Activated B cell treated with CpG ODN at 0.5 μM for 24 hours (primary cell): ENCODE measurements around the gene MED10. TPM values are rescaled to one million over a fixed set of nuclear protein-coding genes. Genes with fewer than 3 reads are reported as not detected.
A peak's percentile ranks its signal among the peaks of the same experiment; 100 is the strongest.
"Not testable (repeated sequence)": the region's sequence is repeated elsewhere in the genome, so short reads cannot be mapped to it uniquely, and the experiment has no call there.

ENCODE experiments used
- ATAC-seq: fragments of 200-7000 bp; cut with Tn5 transposase; one replicate; pipeline ENCODE4 v1.10.0; 2021; ENCODE audit warnings: low read depth, mild to moderate bottlenecking, moderate library complexity
- CTCF ChIA-PET: fragments of 350-600 bp; sonication (Branson Sonifier 250); formaldehyde crosslinking; loops from one replicate; lab custom pipeline; 2021; ENCODE audit warnings: antibody characterized with exemption; lab: Charles Lee
- POLR2A ChIA-PET: fragments of 350-600 bp; sonication (Branson Sonifier 250); formaldehyde crosslinking; loops from one replicate; lab custom pipeline; 2021; ENCODE audit warnings: antibody characterized with exemption; lab: Charles Lee
- DNase-seq: peaks from one replicate; pipeline ENCODE4 v3.0.0; 2022
- H3K27ac Mint-ChIP-seq: one replicate; pipeline ENCODE4 v1.8.0; 2020; ENCODE audit warnings: mixed read lengths
- H3K27me3 Mint-ChIP-seq: one replicate; pipeline ENCODE4 v1.8.0; 2021; ENCODE audit warnings: mixed read lengths
- H3K36me3 Mint-ChIP-seq: one replicate; pipeline ENCODE4 v1.8.0; 2021; ENCODE audit warnings: low read depth, mixed read lengths
- H3K4me1 Mint-ChIP-seq: one replicate; pipeline ENCODE4 v1.8.0; 2021; ENCODE audit warnings: mixed read lengths
- H3K4me3 Mint-ChIP-seq: one replicate; pipeline ENCODE4 v1.8.0; 2020; ENCODE audit warnings: mild to moderate bottlenecking, mixed read lengths
- H3K9me3 Mint-ChIP-seq: one replicate; pipeline ENCODE4 v1.8.0; 2020; ENCODE audit warnings: mixed read lengths
- CTCF ChIP-seq: fragments of 200-600 bp; IDR thresholded peaks from one replicate; pipeline ENCODE4 v1.8.0; 2022; ENCODE audit warnings: antibody characterized with exemption, mild to moderate bottlenecking
- intact Hi-C: fragments of 100-400 bp; cut with micrococcal nuclease; formaldehyde crosslinking; loops from one replicate; pipeline ENCODE4 v1.15.1; 2024
- total RNA-seq: library from RNA; stranded (reverse); gene quantifications from 2 replicates; pipeline ENCODE4 v1.2.3, GENCODE V29; 2022

Gene MED10
- total RNA-seq, 1 donor from 2014 or later: 47.7 TPM

GRCh38 chr5:6371079-6371810, 7.1 kb downstream of the MED10 start:
- POLR2A ChIA-PET: no interaction called here

DNA sequence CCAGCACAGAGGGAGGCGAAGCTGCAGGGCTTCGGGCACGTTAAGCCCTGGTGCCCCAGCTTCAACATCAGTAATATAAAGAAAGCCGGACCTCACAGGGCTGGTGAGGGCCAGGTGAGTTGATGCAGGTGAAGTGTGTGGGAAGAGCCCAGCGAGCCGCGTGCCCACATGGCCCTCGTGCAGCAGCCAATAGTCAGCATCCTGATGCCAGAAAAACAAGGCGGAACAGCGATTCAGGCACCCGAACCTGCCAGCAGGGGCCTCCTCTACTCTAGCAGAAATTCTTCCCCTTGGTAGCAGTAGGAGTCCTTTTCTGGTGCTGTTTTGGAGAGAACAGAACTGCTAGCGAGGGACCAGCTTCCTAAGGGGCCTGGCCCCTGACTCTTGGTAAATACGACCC, 7.8 kb downstream of the MED10 start:
- ATAC-seq (no peak), DNase-seq (no peak)
- Mint-ChIP-seq H3K27me3 (no peaks in the 10 kb centered on the region), H3K4me1 (peaks cover 15% of the 10 kb centered on the region), H3K9me3 (no peaks in the 10 kb centered on the region), H3K36me3 (peaks cover 90% of the 10 kb centered on the region), H3K4me3 (no peak overlapping the region), H3K27ac (no peak overlapping the region)
- ChIA-PET POLR2A (no interaction called here), CTCF (no interaction called here)
- no peak for TF ChIP-seq CTCF
- intact Hi-C loops: no loop called here

More at GRCh38 chr5:6371079-6371810, 7.1 kb downstream of the MED10 start:
- H3K27me3 Mint-ChIP-seq: no peaks in the 10 kb centered on the region
- no peak overlapping the region for H3K27ac Mint-ChIP-seq
- H3K4me1 Mint-ChIP-seq: peaks cover 17% of the 10 kb centered on the region
- CTCF ChIA-PET: no interaction called here
- H3K9me3 Mint-ChIP-seq: no peaks in the 10 kb centered on the region
- no peak overlapping the region for H3K4me3 Mint-ChIP-seq
- no peak for DNase-seq
- TF ChIP-seq CTCF: no peak
- no peak for ATAC-seq
- intact Hi-C loops: no loop called here
- H3K36me3 Mint-ChIP-seq: peaks cover 94% of the 10 kb centered on the region

DNA sequence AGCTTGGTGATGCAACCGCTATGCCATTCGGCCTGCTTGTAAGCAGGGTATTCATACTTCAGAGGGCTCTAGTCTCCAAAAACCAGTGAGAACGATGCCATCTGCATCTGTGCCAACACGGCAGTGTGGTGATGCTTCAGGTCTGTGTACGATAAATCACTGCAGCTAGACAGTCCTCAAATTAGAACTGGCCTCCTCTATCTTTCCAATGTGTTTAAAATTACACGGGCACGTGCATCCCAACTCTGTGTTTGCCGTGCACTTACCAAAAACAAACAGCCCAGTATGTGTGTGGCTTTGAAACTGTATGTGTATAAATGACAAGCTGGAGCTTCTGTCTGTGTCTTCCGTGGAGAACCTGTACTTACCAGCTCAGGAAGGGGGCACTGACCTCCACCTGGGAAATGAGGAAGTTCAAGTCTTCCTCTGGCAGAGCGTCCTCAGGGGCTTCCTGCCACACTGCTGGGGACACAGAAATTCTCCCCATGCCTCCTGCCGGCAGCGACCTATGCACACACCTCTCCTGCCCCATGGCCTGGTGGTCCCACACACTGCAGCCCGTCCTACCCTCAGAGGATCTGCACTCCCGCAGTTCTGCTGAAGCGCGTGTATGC, 12.3 kb downstream of the MED10 start:
- no peaks in the 10 kb centered on the region for H3K9me3 Mint-ChIP-seq
- H3K4me3 Mint-ChIP-seq: no peak overlapping the region
- intact Hi-C loops: no loop called here
- H3K27me3 Mint-ChIP-seq: no peaks in the 10 kb centered on the region
- H3K4me1 Mint-ChIP-seq: peaks cover 13% of the 10 kb centered on the region
- ChIA-PET POLR2A (no interaction called here), CTCF (no interaction called here)
- DNase-seq (no peak), ATAC-seq (peak; percentile 25)
- no peak for TF ChIP-seq CTCF
- peak overlapping the region; percentile 14 for H3K27ac Mint-ChIP-seq
- peaks cover 60% of the 10 kb centered on the region for H3K36me3 Mint-ChIP-seq

DNA sequence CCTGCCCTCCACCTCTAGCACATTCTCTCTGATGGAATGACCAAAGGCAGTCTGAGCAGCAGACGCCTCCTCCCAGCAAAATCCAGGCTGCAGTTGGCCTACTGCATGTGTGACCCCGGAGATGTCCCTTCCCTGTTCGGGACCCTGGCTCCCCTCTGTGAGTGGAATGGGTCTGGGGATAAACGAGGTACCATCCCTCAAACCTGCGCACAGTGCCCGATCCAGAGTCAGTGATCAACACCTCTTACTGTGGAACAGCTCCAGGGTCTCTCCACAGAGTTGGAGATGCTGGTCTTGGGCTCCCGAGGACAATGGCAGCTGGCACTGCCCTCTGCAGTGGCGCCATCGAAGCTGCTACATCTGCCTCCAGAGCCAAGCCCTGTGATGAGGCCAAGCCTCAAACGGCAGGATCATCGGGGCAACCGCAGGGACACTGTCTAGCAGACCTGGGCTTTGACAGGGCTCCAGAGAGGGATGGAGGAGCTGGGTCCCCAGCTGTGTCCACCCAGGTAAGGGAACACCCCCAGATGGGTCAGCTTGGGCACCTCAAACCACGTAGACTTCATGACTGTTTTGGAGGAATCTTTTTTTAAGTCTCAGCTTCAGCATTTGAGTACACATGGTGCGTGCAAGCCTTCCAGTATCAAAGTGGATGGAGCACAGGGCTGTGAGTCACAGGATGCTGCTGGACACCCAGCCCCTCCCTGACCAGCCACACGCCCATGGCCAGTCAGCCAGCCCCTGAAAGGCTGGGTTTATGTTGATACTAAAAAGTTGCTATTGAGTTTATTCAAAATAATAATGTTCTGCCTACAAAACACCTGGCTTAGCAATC, 13.0 kb downstream of the MED10 start:
- ChIA-PET CTCF (no interaction called here), POLR2A (no interaction called here)
- intact Hi-C loops: no loop called here
- Mint-ChIP-seq H3K27ac (no peak overlapping the region), H3K27me3 (no peaks in the 10 kb centered on the region), H3K9me3 (no peaks in the 10 kb centered on the region), H3K36me3 (peaks cover 54% of the 10 kb centered on the region), H3K4me3 (no peak overlapping the region), H3K4me1 (peaks cover 18% of the 10 kb centered on the region)
- DNase-seq (no peak), ATAC-seq (no peak)
- TF ChIP-seq CTCF: no peak

DNA sequence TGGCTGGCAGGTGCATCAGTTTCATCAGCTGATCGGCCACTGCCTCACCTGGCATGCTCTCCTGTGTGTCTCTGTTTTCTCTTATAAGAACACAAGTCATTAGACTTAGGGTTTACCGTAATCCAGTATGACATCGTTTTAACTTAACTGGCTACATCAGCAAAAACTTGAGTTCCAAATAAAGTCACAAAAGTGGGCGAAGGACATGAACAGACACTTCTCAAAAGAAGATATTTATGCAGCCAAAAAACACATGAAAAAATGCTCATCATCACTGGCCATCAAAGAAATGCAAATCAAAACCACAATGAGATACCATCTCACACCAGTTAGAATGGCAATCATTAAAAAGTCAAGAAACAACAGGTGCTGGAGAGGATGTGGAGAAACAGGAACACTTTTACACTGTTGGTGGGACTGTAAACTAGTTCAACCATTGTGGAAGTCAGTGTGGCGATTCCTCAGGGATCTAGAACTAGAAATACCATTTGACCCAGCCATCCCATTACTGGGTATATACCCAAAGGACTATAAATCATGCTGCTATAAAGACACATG, 14.8 kb downstream of the MED10 start:
- H3K27me3 Mint-ChIP-seq, POLR2A ChIA-PET, H3K27ac Mint-ChIP-seq, CTCF ChIA-PET, H3K9me3 Mint-ChIP-seq, intact Hi-C loops, H3K4me3 Mint-ChIP-seq, ATAC-seq, DNase-seq: not testable (repeated sequence)
- H3K36me3 Mint-ChIP-seq: peaks cover 38% of the 10 kb centered on the region
- peaks cover 26% of the 10 kb centered on the region for H3K4me1 Mint-ChIP-seq
